Motor neuron (in vitro differentiated cells): ENCODE results near the gene ARHGEF10L. TPM values are rescaled to one million over a fixed set of nuclear protein-coding genes. Genes with fewer than 3 reads are reported as not detected.
"Not testable (repeated sequence)": the region's sequence is repeated elsewhere in the genome, so short reads cannot be mapped to it uniquely, and the experiment has no call there.

Source experiments
- ATAC-seq, 8 experiments: fragments of 200-7000 bp; cut with Tn5 transposase; replicated peaks in 6 of 8; 2 replicates each; pipeline ENCODE4 v1.8.0; 2021; ENCODE audit warnings: mild to moderate bottlenecking in 8 of 8, moderate library complexity in 8 of 8
- H3K27ac ChIP-seq, 2 donors: fragments of 250-450 bp; sonication (Bioruptor Pico); 2 replicates each; pipeline ENCODE4 v1.9.0; 2021; ENCODE audit warnings: antibody characterized with exemption in 2 of 2, mild to moderate bottlenecking in 2 of 2, moderate library complexity in 1 of 2
- H3K4me1 ChIP-seq, 2 donors: fragments of 250-450 bp; sonication (Bioruptor Pico); replicated peaks in 1 of 2; 2 replicates each; pipeline ENCODE4 v1.6.1; 2021; ENCODE audit warnings: antibody characterized with exemption in 2 of 2, mild to moderate bottlenecking in 2 of 2, moderate library complexity in 1 of 2
- H3K4me3 ChIP-seq, 5 donors: fragments of 250-450 bp; sonication (Bioruptor Pico); 2 replicates each; pipeline ENCODE4 v1.9.0; 2021; ENCODE audit warnings: antibody characterized with exemption in 5 of 5, mild to moderate bottlenecking in 5 of 5, moderate library complexity in 4 of 5
- WGBS, 10 experiments: fragments of 450-650 bp; shearing (Covaris generic); methylation state at CpG; one replicate each; pipeline ENCODE4 v1.0.0; 2022; 5-methylcytosine and 5-hydroxymethylcytosine counted together
- in situ Hi-C, 9 experiments: fragments of 400-800 bp; cut with MboI; loops; one replicate each; pipeline ENCODE4 v1.15.0; 2021; ENCODE audit warnings: low sequenced_read_pairs in 9 of 9, low pct_unique_long_range_greater_than_20kb in 2 of 9; ENCODE audit not compliant: unreplicated experiment in 9 of 9
- total RNA-seq, 8 experiments: library from RNA; unstranded; fragments of 300-600 nt; gene quantifications; 2 replicates each; pipeline versions ENCODE4 v1.2.3 to v1.2.4, GENCODE V29; 2022

Gene ARHGEF10L
- total RNA-seq, 8 experiments from 2014 or later, result 2.5 to 41.4 (median 26.1) TPM

GRCh38 chr1:17618558-17619247, 79.2 kb downstream of the ARHGEF10L start:
- H3K4me3 ChIP-seq, result no peak overlapping the region
- ATAC-seq, result peak in 1 of 8 experiments; percentile 12
- H3K27ac ChIP-seq, result no peak overlapping the region
- in situ Hi-C loops, result loop anchor here in 1 of 9 experiments (25.0 kb wide), 1 partner anchor 206 kb away; no protein-coding TSS in a partner anchor
- 53 to 95% (median 90%) methylated on average over 3 to 18 of the region's 19 CpGs; no CpG with 5 or more reads in 3 of the 10 experiments for WGBS, 10 experiments
- H3K4me1 ChIP-seq, result no peaks in the 10 kb centered on the region

GRCh38 chr1:17620448-17620847, 81.0 kb downstream of the ARHGEF10L start:
- in situ Hi-C loops, result loop anchor here in 1 of 9 experiments (25.0 kb wide), 1 partner anchor 208 kb away; no protein-coding TSS in a partner anchor
- no peaks in the 10 kb centered on the region for H3K4me1 ChIP-seq
- H3K27ac ChIP-seq, result no peak overlapping the region
- no peak for ATAC-seq
- H3K4me3 ChIP-seq, result no peak overlapping the region
- WGBS, 10 experiments, result 68 to 96% (median 86%) methylated on average over 1 to 4 of the region's 5 CpGs; no CpG with 5 or more reads in 4 of the 10 experiments

GRCh38 chr1:17621691-17622090, 82.2 kb downstream of the ARHGEF10L start:
- WGBS, 10 experiments, result 83 to 94% (median 90%) methylated on average over 1 to 6 of the region's 10 CpGs; no CpG with 5 or more reads in 5 of the 10 experiments
- Histone ChIP-seq H3K4me3 (no peak overlapping the region), H3K27ac (no peak overlapping the region), H3K4me1 (no peaks in the 10 kb centered on the region)
- ATAC-seq, result no peak
- in situ Hi-C loops, result loop anchor here in 1 of 9 experiments (25.0 kb wide), 1 partner anchor 209 kb away; no protein-coding TSS in a partner anchor

- no peak for ATAC-seq
- 97 to 100% (median 98%) methylated on average over 1 to 12 of the region's 22 CpGs; no CpG with 5 or more reads in 7 of the 10 experiments for WGBS, 10 experiments
- in situ Hi-C loops, result loop anchor here in 1 of 9 experiments (25.0 kb wide), 1 partner anchor 211 kb away; no protein-coding TSS in a partner anchor
- Histone ChIP-seq H3K4me1 (no peaks in the 10 kb centered on the region), H3K27ac (no peak overlapping the region), H3K4me3 (no peak overlapping the region)
Observed at GRCh38 chr1:17622823-17623222, 83.3 kb downstream of the ARHGEF10L start.

GRCh38 chr1:17624611-17625233, 85.2 kb downstream of the ARHGEF10L start:
- WGBS, 10 experiments, result 20 to 100% (median 84%) methylated on average over 1 to 8 of the region's 8 CpGs; no CpG with 5 or more reads in 3 of the 10 experiments

GRCh38 chr1:17627239-17628052, 87.9 kb downstream of the ARHGEF10L start:
- in situ Hi-C loops, result loop anchor here in 4 of 9 experiments (25.0 kb wide), 3 partner anchors 460 to 960 kb away; no protein-coding TSS in a partner anchor
- 77 to 100% (median 90%) methylated on average over 1 to 9 of the region's 16 CpGs; no CpG with 5 or more reads in 1 of the 10 experiments for WGBS, 10 experiments
- Histone ChIP-seq H3K4me3 (no peak overlapping the region), H3K4me1 (no peaks in the 10 kb centered on the region), H3K27ac (no peak overlapping the region)
- ATAC-seq, result no peak

More at GRCh38 chr1:17624611-17625233, 85.2 kb downstream of the ARHGEF10L start:
- Histone ChIP-seq H3K27ac (no peak overlapping the region), H3K4me1 (no peaks in the 10 kb centered on the region), H3K4me3 (no peak overlapping the region)
- in situ Hi-C loops, result loop anchor here in 4 of 9 experiments (25.0 kb wide), 4 partner anchors 212 to 963 kb away; no protein-coding TSS in a partner anchor
- ATAC-seq, result peak in 3 of 8 experiments; percentile 3 to 77 (median 30)

GRCh38 chr1:17629046-17629445, 89.5 kb downstream of the ARHGEF10L start:
- 74 to 100% (median 85%) methylated on average over 2 to 5 of the region's 5 CpGs; no CpG with 5 or more reads in 6 of the 10 experiments for WGBS, 10 experiments

GRCh38 chr1:17629460-17629859, 90.0 kb downstream of the ARHGEF10L start:
- Histone ChIP-seq H3K4me1 (no peaks in the 10 kb centered on the region), H3K4me3 (no peak overlapping the region), H3K27ac (no peak overlapping the region)
- in situ Hi-C loops, result loop anchor here in 4 of 9 experiments (25.0 kb wide), 3 partner anchors 458 to 958 kb away; no protein-coding TSS in a partner anchor
- WGBS, 10 experiments, result 80 to 100% (median 94%) methylated on average over 1 to 8 of the region's 11 CpGs; no CpG with 5 or more reads in 4 of the 10 experiments
- ATAC-seq, result peak in 1 of 8 experiments; percentile 15

More at GRCh38 chr1:17629046-17629445, 89.5 kb downstream of the ARHGEF10L start:
- H3K4me1 ChIP-seq, H3K27ac ChIP-seq, ATAC-seq, H3K4me3 ChIP-seq: not testable (repeated sequence)
- in situ Hi-C loops, result loop anchor here in 4 of 9 experiments (25.0 kb wide), 3 partner anchors 458 to 958 kb away; no protein-coding TSS in a partner anchor

GRCh38 chr1:17630048-17630830, 90.7 kb downstream of the ARHGEF10L start:
- Histone ChIP-seq H3K4me1 (no peaks in the 10 kb centered on the region), H3K4me3 (no peak overlapping the region), H3K27ac (no peak overlapping the region)
- peak in 2 of 8 experiments; percentile 85 to 91 for ATAC-seq
- in situ Hi-C loops, result loop anchor here in 4 of 9 experiments (25.0 kb wide), 3 partner anchors 457 to 957 kb away; no protein-coding TSS in a partner anchor
- WGBS, 10 experiments, result 17 to 100% (median 90%) methylated on average over 1 to 14 of the region's 16 CpGs; no CpG with 5 or more reads in 3 of the 10 experiments

GRCh38 chr1:17630986-17631385, 91.5 kb downstream of the ARHGEF10L start:
- Histone ChIP-seq H3K4me3 (no peak overlapping the region), H3K27ac (no peak overlapping the region), H3K4me1 (no peaks in the 10 kb centered on the region)
- in situ Hi-C loops, result loop anchor here in 4 of 9 experiments (25.0 kb wide), 3 partner anchors 456 to 956 kb away; no protein-coding TSS in a partner anchor
- 60 to 100% (median 87%) methylated on average over 1 to 6 of the region's 6 CpGs; no CpG with 5 or more reads in 5 of the 10 experiments for WGBS, 10 experiments
- no peak for ATAC-seq

GRCh38 chr1:17631410-17631809, 91.9 kb downstream of the ARHGEF10L start:
- in situ Hi-C loops, result loop anchor here in 4 of 9 experiments (25.0 kb wide), 3 partner anchors 456 to 956 kb away; no protein-coding TSS in a partner anchor
- H3K27ac ChIP-seq, result no peak overlapping the region
- 80 to 100% (median 98%) methylated on average over 1 to 7 of the region's 8 CpGs; no CpG with 5 or more reads in 4 of the 10 experiments for WGBS, 10 experiments
- H3K4me3 ChIP-seq, result no peak overlapping the region
- peak in 1 of 8 experiments; percentile 16 for ATAC-seq
- no peaks in the 10 kb centered on the region for H3K4me1 ChIP-seq
